IMR-90 (cell line): Measurements from ENCODE around the gene F13A1. TPM values are rescaled to one million over a fixed set of nuclear protein-coding genes. Genes with fewer than 3 reads are reported as not detected.

Experiments used
- ATAC-seq: fragments of 200-7000 bp; cut with Tn5 transposase; 2 replicates; pipeline ENCODE4 v1.9.1; 2020; ENCODE audit warnings: low read depth, mild to moderate bottlenecking, moderate library complexity
- BruUV-seq: library from RNA; stranded (reverse); fragments of 400-500 nt; replicated peaks from 2 replicates; lab custom pipeline; 2021; lab: Mats Ljungman, UMichigan
- CTCF ChIA-PET: fragments of 300-600 bp; formaldehyde crosslinking; extraction: SDS; loops from one replicate; lab custom pipeline; 2021; ENCODE audit warnings: antibody characterized with exemption; lab: Yijun Ruan, JAX
- POLR2A ChIA-PET: fragments of 300-600 bp; sonication (Branson Sonifier 250); formaldehyde crosslinking; loops from one replicate; lab custom pipeline; 2022; ENCODE audit warnings: antibody characterized with exemption; ENCODE audit not compliant: unreplicated experiment; lab: Charles Lee
- DNase-seq: peaks from one replicate; pipeline ENCODE4 v3.0.0; 2013
- H2AFZ ChIP-seq: replicated peaks from 2 replicates; pipeline ENCODE3; 2013; ENCODE audit warnings: low read length, mild to moderate bottlenecking; ENCODE audit not compliant: poor library complexity
- H2AK5ac ChIP-seq: 2 replicates; pipeline ENCODE4 v1.6.1; 2013; ENCODE audit warnings: low read depth, low read length, inconsistent platforms
- H2AK9ac ChIP-seq: replicated peaks from 2 replicates; pipeline ENCODE3; 2013; ENCODE audit warnings: mild to moderate bottlenecking, low read depth, low read length, moderate library complexity; ENCODE audit not compliant: poor library complexity
- H2BK120ac ChIP-seq: 2 replicates; pipeline ENCODE4 v1.6.1; 2013; ENCODE audit warnings: low read depth, low read length, inconsistent platforms
- H2BK15ac ChIP-seq: 3 replicates; pipeline ENCODE4 v1.6.1; 2013; ENCODE audit warnings: low read depth, low read length, inconsistent platforms
- H2BK20ac ChIP-seq: 2 replicates; pipeline ENCODE4 v1.6.1; 2013; ENCODE audit warnings: low read depth, mild to moderate bottlenecking, inconsistent platforms, low read length, moderate library complexity
- H2BK5ac ChIP-seq: 2 replicates; pipeline ENCODE4 v1.6.1; 2013; ENCODE audit warnings: mild to moderate bottlenecking, low read depth, low read length, inconsistent platforms; ENCODE audit not compliant: poor library complexity, severe bottlenecking
- H3K14ac ChIP-seq: replicated peaks from 2 replicates; pipeline ENCODE4 v1.6.1; 2013; ENCODE audit warnings: low read depth, low read length, inconsistent platforms
- H3K18ac ChIP-seq: 2 replicates; pipeline ENCODE4 v1.6.1; 2013; ENCODE audit warnings: low read depth, low read length, control low read depth
- H3K23ac ChIP-seq: 2 replicates; pipeline ENCODE4 v1.6.1; 2013; ENCODE audit warnings: low read depth, low read length, inconsistent platforms
- H3K27ac ChIP-seq: 2 replicates; pipeline ENCODE4 v1.5.1; 2013; ENCODE audit warnings: mild to moderate bottlenecking, control low read depth, low read length; ENCODE audit not compliant: insufficient read depth
- H3K27me3 ChIP-seq: 2 replicates; pipeline ENCODE4 v1.6.1; 2013; ENCODE audit warnings: low read length; ENCODE audit not compliant: control insufficient read depth, insufficient read depth
- H3K36me3 ChIP-seq: 2 replicates; pipeline ENCODE4 v1.6.1; 2013; ENCODE audit warnings: low read length, mixed read lengths; ENCODE audit not compliant: control insufficient read depth, insufficient read depth
- H3K4ac ChIP-seq: 2 replicates; pipeline ENCODE4 v1.6.1; 2013; ENCODE audit warnings: low read depth, low read length, inconsistent platforms
- H3K4me1 ChIP-seq: 2 replicates; pipeline ENCODE4 v1.6.1; 2013; ENCODE audit warnings: low read length, mixed read lengths; ENCODE audit not compliant: control insufficient read depth, insufficient read depth
- H3K4me2 ChIP-seq: 2 replicates; pipeline ENCODE4 v1.6.1; 2013; ENCODE audit warnings: low read depth, mild to moderate bottlenecking, control low read depth, low read length, moderate library complexity
- H3K4me3 ChIP-seq: 2 replicates; pipeline ENCODE4 v1.5.1; 2013; ENCODE audit warnings: low read depth, mild to moderate bottlenecking, control low read depth, low read length, moderate library complexity; ENCODE audit not compliant: insufficient read depth
- H3K56ac ChIP-seq: 2 replicates; pipeline ENCODE4 v1.6.1; 2013; ENCODE audit warnings: low read length, inconsistent platforms; ENCODE audit not compliant: insufficient read depth; ENCODE audit errors: extremely low read depth
- H3K79me1 ChIP-seq, 2 experiments: 2 replicates each; pipeline ENCODE4 v1.6.1; 2013; ENCODE audit warnings: low read length in 2 of 2, inconsistent platforms in 1 of 2, low read depth in 1 of 2
- H3K9ac ChIP-seq: 2 replicates; pipeline ENCODE4 v1.6.1; 2013; ENCODE audit warnings: low read depth, low read length, control low read depth
- H3K9me1 ChIP-seq: 2 replicates; pipeline ENCODE4 v1.6.1; 2013; ENCODE audit warnings: low read length, inconsistent platforms; ENCODE audit not compliant: insufficient read depth
- H3K9me3 ChIP-seq: 2 replicates; pipeline ENCODE4 v1.6.1; 2013; ENCODE audit warnings: low read length; ENCODE audit not compliant: control insufficient read depth, insufficient read depth
- H4K20me1 ChIP-seq: 2 replicates; pipeline ENCODE4 v1.6.1; 2013; ENCODE audit warnings: low read length, inconsistent platforms; ENCODE audit not compliant: insufficient read depth
- H4K5ac ChIP-seq: 2 replicates; pipeline ENCODE4 v1.6.1; 2013; ENCODE audit warnings: mild to moderate bottlenecking, low read depth, low read length, control low read depth
- H4K8ac ChIP-seq, 2 experiments: 2 replicates each; pipeline ENCODE4 v1.6.1; 2013; ENCODE audit warnings: low read depth in 2 of 2, low read length in 2 of 2, control low read depth in 1 of 2, inconsistent platforms in 1 of 2
- H4K91ac ChIP-seq: 2 replicates; pipeline ENCODE4 v1.6.1; 2013; ENCODE audit warnings: low read depth, low read length, inconsistent platforms; ENCODE audit not compliant: insufficient read depth
- BHLHE40 ChIP-seq: fragments of 150-350 bp; IDR thresholded peaks from 2 replicates; pipeline ENCODE4 v1.6.1; 2016; ENCODE audit warnings: mild to moderate bottlenecking, low read depth, low read length
- CHD1 ChIP-seq: IDR thresholded peaks from 2 replicates; pipeline ENCODE4 v1.6.1; 2012; ENCODE audit warnings: low read depth, low read length, improper control_type of control experiment
- ELK1 ChIP-seq: fragments of 150-350 bp; IDR thresholded peaks from 2 replicates; pipeline ENCODE4 v1.6.1; 2016; ENCODE audit warnings: low read depth, mild to moderate bottlenecking, low read length, moderate library complexity, borderline replicate concordance
- MXI1 ChIP-seq: IDR thresholded peaks from 2 replicates; pipeline ENCODE4 v1.6.1; 2012; ENCODE audit warnings: low read depth, mild to moderate bottlenecking, low read length, moderate library complexity, borderline replicate concordance
- NFE2L2 ChIP-seq: fragments of 150-350 bp; IDR thresholded peaks from 2 replicates; pipeline ENCODE4 v1.6.1; 2016; ENCODE audit warnings: low read depth, mild to moderate bottlenecking, low read length
- RCOR1 ChIP-seq: IDR thresholded peaks from 2 replicates; pipeline ENCODE4 v1.6.1; 2012; ENCODE audit warnings: mild to moderate bottlenecking, low read length, improper control_type of control experiment; ENCODE audit not compliant: insufficient replicate concordance
- SMC3 ChIP-seq: fragments of 150-350 bp; IDR thresholded peaks from 2 replicates; pipeline ENCODE4 v1.6.1; 2016; ENCODE audit warnings: low read depth, mild to moderate bottlenecking, antibody characterized with exemption, low read length, moderate library complexity
- WGBS, 2 experiments: methylation state at CpG; one replicate each; pipeline versions ENCODE4 v1.1.5 to v1.1.7; 2013; ENCODE audit warnings: missing lambda C conversion rate in 2 of 2; ENCODE audit not compliant: insufficient read length in 1 of 2; ENCODE audit errors: extremely low coverage in 2 of 2; 5-methylcytosine and 5-hydroxymethylcytosine counted together
- dilution Hi-C: fragments of 300-500 bp; cut with HindIII; formaldehyde crosslinking; loops from one replicate; pipeline ENCODE4 v1.14.3; 2018; ENCODE audit warnings: low sequenced_read_pairs; ENCODE audit not compliant: unreplicated experiment
- in situ Hi-C: fragments of 300-500 bp; cut with MboI; formaldehyde crosslinking; loops from 3 replicates; pipeline ENCODE4 v1.14.3; 2019; ENCODE audit warnings: low sequenced_read_pairs, inconsistent platforms, mixed read lengths
- intact Hi-C: fragments of 100-400 bp; cut with micrococcal nuclease; formaldehyde crosslinking; loops from 2 replicates; pipeline ENCODE4 v1.10.0; 2022
- polyA plus RNA-seq, 3 experiments: library from polyadenylated mRNA; depleted of rRNA; stranded (reverse); fragments of >200 nt; gene quantifications; 2 replicates each; pipeline ENCODE4 v1.2.3, GENCODE V29; 2012; ENCODE audit warnings: low replicate concordance in 1 of 3
- total RNA-seq: library from RNA; depleted of rRNA; stranded (reverse); fragments of >200 nt; gene quantifications from 2 replicates; pipeline ENCODE4 v1.2.3, GENCODE V29; 2012
- TF ChIP-seq, protein P1 (sequence below): conservative IDR thresholded peaks from 2 replicates; pipeline ENCODE4 v1.5.1; 2012; ENCODE audit warnings: mild to moderate bottlenecking, low read depth, low read length, improper control_type of control experiment

F13A1 gene
- total and polyA plus RNA-seq, 2 of the 4 experiments (the other 2 are of a cell fraction): not detected

DNA sequence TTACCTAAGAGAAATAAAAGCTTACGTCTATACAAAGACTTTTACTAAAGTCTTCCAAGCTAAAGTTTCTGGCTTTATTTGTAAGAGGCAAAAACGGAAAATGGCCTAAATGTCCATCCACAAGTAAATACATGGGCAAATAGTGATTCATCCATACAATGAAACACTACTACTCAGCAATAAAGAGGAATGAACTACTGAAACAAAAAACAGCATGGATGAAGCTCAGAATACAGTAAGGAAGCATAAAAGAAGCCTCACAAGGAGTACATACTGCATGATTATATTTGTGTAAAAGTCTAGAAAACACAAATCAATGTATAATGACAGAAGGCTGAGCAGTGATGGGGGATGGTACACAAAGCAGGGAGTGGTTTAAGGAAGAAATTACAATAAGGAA is 84.7 kb downstream of the F13A1 start:
- H3K4ac ChIP-seq: no peak overlapping the region

More for the DNA sequence above, 84.7 kb downstream of the F13A1 start:
- no TSS peak for BruUV-seq
- H2AK5ac ChIP-seq: no peak overlapping the region
- H3K4me3 ChIP-seq: no peak overlapping the region
- H3K79me1 ChIP-seq: no peaks in the 10 kb centered on the region
- no peak overlapping the region for H3K23ac ChIP-seq
- TF ChIP-seq CHD1 (no peak), SMC3 (no peak), BHLHE40 (no peak), RCOR1 (no peak), MXI1 (no peak), NFE2L2 (no peak), ELK1 (no peak)
- TF ChIP-seq, protein P1, sequence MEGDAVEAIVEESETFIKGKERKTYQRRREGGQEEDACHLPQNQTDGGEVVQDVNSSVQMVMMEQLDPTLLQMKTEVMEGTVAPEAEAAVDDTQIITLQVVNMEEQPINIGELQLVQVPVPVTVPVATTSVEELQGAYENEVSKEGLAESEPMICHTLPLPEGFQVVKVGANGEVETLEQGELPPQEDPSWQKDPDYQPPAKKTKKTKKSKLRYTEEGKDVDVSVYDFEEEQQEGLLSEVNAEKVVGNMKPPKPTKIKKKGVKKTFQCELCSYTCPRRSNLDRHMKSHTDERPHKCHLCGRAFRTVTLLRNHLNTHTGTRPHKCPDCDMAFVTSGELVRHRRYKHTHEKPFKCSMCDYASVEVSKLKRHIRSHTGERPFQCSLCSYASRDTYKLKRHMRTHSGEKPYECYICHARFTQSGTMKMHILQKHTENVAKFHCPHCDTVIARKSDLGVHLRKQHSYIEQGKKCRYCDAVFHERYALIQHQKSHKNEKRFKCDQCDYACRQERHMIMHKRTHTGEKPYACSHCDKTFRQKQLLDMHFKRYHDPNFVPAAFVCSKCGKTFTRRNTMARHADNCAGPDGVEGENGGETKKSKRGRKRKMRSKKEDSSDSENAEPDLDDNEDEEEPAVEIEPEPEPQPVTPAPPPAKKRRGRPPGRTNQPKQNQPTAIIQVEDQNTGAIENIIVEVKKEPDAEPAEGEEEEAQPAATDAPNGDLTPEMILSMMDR: no peak
- in situ Hi-C loops (no loop called here), intact Hi-C loops (no loop called here), dilution Hi-C loops (no loop called here)
- no peak overlapping the region for H3K56ac ChIP-seq
- no peak overlapping the region for H3K27ac ChIP-seq
- no peak overlapping the region for H3K18ac ChIP-seq
- no peak overlapping the region for H2AFZ ChIP-seq
- no peak overlapping the region for H2BK20ac ChIP-seq
- ATAC-seq (no peak), DNase-seq (no peak)
- H2BK120ac ChIP-seq: no peak overlapping the region
- H3K9me3 ChIP-seq: peaks cover 4% of the 10 kb centered on the region
- no peak overlapping the region for H4K91ac ChIP-seq
- H2BK5ac ChIP-seq: no peak overlapping the region
- H3K4me1 ChIP-seq: no peaks in the 10 kb centered on the region
- H3K4me2 ChIP-seq: no peak overlapping the region
- H3K9me1 ChIP-seq: no peaks in the 10 kb centered on the region
- WGBS, 2 experiments: no CpG with 5 or more reads among the region's 2 CpGs
- ChIA-PET POLR2A (no interaction called here), CTCF (no interaction called here)
- H4K5ac ChIP-seq: no peak overlapping the region
- H2AK9ac ChIP-seq: no peak overlapping the region
- H3K36me3 ChIP-seq: no peaks in the 10 kb centered on the region
- H2BK15ac ChIP-seq: no peak overlapping the region
- H4K8ac ChIP-seq: no peak overlapping the region
- H4K20me1 ChIP-seq: no peaks in the 10 kb centered on the region
- H3K27me3 ChIP-seq: no peaks in the 10 kb centered on the region
- no peak overlapping the region for H3K14ac ChIP-seq
- H3K9ac ChIP-seq: no peak overlapping the region
